ENCODE measurements around the gene SAMD8. TPM values are rescaled to one million over a fixed set of nuclear protein-coding genes. Genes with fewer than 3 reads are reported as not detected.

SAMD8 gene
- total and polyA plus RNA-seq, 10 of the 15 experiments (the other 5 are each of a cell fraction or from before 2014, with no cell fraction given) = 2.8 to 26.0 (median 9.3) TPM

DNA sequence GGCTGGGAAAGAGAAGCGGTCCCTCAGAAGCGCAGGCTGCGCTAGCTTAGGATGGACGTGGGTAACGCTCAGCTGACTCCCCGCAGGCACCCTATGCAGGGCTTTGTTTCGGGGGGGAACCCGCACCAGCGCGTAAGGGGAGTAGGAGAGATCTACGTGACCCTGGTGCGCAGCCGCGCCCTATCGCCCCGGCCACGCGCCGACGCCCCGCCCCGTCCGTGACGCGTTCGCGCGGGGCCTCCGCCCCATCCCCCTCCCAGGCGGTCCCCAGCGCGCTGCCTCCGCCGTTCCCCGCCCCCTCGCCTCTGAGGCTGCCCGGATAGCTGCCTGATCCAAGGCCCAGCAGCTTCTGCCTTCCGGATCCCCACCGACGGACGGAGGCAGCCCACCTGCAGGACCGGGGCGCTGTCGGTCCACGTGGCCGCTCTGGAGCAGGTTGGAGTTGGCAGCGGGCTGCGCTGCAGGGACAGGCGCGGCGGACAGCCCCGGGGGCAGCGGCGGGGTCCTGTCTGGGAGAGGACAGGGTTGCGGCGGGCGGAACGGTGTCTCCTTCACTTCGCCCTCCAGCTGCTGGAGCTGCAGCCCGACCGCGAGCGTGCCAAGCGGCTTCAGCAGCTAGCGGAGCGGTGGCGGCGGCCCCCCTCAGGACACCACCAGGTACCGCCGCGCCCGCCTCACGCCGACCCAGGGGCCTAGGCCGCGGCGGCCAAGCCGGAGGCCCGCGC is 99.0 kb downstream of the SAMD8 start, which contains the start of gene VDAC2 (continued):
- TF ChIP-seq, protein P1, sequence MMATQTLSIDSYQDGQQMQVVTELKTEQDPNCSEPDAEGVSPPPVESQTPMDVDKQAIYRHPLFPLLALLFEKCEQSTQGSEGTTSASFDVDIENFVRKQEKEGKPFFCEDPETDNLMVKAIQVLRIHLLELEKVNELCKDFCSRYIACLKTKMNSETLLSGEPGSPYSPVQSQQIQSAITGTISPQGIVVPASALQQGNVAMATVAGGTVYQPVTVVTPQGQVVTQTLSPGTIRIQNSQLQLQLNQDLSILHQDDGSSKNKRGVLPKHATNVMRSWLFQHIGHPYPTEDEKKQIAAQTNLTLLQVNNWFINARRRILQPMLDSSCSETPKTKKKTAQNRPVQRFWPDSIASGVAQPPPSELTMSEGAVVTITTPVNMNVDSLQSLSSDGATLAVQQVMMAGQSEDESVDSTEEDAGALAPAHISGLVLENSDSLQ (IDR thresholded peaks at IDR 0.05) = peak; percentile 46
- TF ChIP-seq BRCA1 (IDR thresholded peaks at IDR 0.05; ENCODE audit: low read depth, low read length) (no peak), BMI1 (IDR thresholded peaks at IDR 0.05; ENCODE audit: borderline replicate concordance) (no peak; the same call in 1 of the 2 replicates), BACH1 (IDR thresholded peaks at IDR 0.05; ENCODE audit: borderline replicate concordance) (peak; percentile 77; the same call in 1 of the 2 replicates), POU2F2 (IDR thresholded peaks at IDR 0.05; ENCODE audit: borderline replicate concordance, low read depth, low read length) (peak; percentile 62; the same call in 1 of the 3 replicates), SMC3 (IDR thresholded peaks at IDR 0.05; ENCODE audit: borderline replicate concordance, low read length) (peak; percentile 5; the same call in 1 of the 2 replicates), SMARCA5 (IDR thresholded peaks at IDR 0.05) (peak; percentile 86), CHD1 (IDR thresholded peaks at IDR 0.05; ENCODE audit: low read depth, low read length) (no peak), IKZF1 (conservative IDR thresholded peaks at IDR 0.05) (peak; percentile 92), IKZF2 (IDR thresholded peaks at IDR 0.05) (peak in 1 of 2 experiments; percentile 47; a peak in 1 of 4 replicates), MYB (IDR thresholded peaks at IDR 0.05; ENCODE audit: borderline replicate concordance, low read depth, low read length) (peak; percentile 100), NFXL1 (IDR thresholded peaks at IDR 0.05; ENCODE audit: borderline replicate concordance) (no peak), FOXK2 (IDR thresholded peaks at IDR 0.05) (no peak), SREBF1 (IDR thresholded peaks at IDR 0.05; ENCODE audit: low read length) (no peak), BHLHE40 (IDR thresholded peaks at IDR 0.05; ENCODE audit: borderline replicate concordance in 1 of 2, low read depth in 2 of 2, low read length in 1 of 2) (peak in 1 of 2 experiments; percentile 79; a peak in 2 of 4 replicates), SIN3A (IDR thresholded peaks at IDR 0.05; ENCODE audit: low read depth, low read length) (peak; percentile 81), MYC (IDR thresholded peaks at IDR 0.05; ENCODE audit: insufficient read depth, insufficient read length, insufficient replicate concordance, low read length, severe bottlenecking) (peak; percentile 98)
- TF ChIP-seq, protein P2, sequence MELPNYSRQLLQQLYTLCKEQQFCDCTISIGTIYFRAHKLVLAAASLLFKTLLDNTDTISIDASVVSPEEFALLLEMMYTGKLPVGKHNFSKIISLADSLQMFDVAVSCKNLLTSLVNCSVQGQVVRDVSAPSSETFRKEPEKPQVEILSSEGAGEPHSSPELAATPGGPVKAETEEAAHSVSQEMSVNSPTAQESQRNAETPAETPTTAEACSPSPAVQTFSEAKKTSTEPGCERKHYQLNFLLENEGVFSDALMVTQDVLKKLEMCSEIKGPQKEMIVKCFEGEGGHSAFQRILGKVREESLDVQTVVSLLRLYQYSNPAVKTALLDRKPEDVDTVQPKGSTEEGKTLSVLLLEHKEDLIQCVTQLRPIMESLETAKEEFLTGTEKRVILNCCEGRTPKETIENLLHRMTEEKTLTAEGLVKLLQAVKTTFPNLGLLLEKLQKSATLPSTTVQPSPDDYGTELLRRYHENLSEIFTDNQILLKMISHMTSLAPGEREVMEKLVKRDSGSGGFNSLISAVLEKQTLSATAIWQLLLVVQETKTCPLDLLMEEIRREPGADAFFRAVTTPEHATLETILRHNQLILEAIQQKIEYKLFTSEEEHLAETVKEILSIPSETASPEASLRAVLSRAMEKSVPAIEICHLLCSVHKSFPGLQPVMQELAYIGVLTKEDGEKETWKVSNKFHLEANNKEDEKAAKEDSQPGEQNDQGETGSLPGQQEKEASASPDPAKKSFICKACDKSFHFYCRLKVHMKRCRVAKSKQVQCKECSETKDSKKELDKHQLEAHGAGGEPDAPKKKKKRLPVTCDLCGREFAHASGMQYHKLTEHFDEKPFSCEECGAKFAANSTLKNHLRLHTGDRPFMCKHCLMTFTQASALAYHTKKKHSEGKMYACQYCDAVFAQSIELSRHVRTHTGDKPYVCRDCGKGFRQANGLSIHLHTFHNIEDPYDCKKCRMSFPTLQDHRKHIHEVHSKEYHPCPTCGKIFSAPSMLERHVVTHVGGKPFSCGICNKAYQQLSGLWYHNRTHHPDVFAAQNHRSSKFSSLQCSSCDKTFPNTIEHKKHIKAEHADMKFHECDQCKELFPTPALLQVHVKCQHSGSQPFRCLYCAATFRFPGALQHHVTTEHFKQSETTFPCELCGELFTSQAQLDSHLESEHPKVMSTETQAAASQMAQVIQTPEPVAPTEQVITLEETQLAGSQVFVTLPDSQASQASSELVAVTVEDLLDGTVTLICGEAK (IDR thresholded peaks at IDR 0.05; ENCODE audit: borderline replicate concordance) = no peak
- TF ChIP-seq, protein P3, sequence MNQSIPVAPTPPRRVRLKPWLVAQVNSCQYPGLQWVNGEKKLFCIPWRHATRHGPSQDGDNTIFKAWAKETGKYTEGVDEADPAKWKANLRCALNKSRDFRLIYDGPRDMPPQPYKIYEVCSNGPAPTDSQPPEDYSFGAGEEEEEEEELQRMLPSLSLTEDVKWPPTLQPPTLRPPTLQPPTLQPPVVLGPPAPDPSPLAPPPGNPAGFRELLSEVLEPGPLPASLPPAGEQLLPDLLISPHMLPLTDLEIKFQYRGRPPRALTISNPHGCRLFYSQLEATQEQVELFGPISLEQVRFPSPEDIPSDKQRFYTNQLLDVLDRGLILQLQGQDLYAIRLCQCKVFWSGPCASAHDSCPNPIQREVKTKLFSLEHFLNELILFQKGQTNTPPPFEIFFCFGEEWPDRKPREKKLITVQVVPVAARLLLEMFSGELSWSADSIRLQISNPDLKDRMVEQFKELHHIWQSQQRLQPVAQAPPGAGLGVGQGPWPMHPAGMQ (IDR thresholded peaks at IDR 0.05; ENCODE audit: borderline replicate concordance) = peak; percentile 99
- TF ChIP-seq, protein P4, sequence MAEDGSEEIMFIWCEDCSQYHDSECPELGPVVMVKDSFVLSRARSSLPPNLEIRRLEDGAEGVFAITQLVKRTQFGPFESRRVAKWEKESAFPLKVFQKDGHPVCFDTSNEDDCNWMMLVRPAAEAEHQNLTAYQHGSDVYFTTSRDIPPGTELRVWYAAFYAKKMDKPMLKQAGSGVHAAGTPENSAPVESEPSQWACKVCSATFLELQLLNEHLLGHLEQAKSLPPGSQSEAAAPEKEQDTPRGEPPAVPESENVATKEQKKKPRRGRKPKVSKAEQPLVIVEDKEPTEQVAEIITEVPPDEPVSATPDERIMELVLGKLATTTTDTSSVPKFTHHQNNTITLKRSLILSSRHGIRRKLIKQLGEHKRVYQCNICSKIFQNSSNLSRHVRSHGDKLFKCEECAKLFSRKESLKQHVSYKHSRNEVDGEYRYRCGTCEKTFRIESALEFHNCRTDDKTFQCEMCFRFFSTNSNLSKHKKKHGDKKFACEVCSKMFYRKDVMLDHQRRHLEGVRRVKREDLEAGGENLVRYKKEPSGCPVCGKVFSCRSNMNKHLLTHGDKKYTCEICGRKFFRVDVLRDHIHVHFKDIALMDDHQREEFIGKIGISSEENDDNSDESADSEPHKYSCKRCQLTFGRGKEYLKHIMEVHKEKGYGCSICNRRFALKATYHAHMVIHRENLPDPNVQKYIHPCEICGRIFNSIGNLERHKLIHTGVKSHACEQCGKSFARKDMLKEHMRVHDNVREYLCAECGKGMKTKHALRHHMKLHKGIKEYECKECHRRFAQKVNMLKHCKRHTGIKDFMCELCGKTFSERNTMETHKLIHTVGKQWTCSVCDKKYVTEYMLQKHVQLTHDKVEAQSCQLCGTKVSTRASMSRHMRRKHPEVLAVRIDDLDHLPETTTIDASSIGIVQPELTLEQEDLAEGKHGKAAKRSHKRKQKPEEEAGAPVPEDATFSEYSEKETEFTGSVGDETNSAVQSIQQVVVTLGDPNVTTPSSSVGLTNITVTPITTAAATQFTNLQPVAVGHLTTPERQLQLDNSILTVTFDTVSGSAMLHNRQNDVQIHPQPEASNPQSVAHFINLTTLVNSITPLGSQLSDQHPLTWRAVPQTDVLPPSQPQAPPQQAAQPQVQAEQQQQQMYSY (CRISPR knock-in tag; IDR thresholded peaks at IDR 0.05) = no peak

Data from GM12878 (cell line).